ENCODE results near the gene ARMC12. TPM values are rescaled to one million over a fixed set of nuclear protein-coding genes. Genes with fewer than 3 reads are reported as not detected.

Gene ARMC12
- total and polyA plus RNA-seq, 2 of the 13 experiments (the other 11 are each of a cell fraction or from before 2014, with no cell fraction given), result 1.3 TPM; not detected in 1

DNA sequence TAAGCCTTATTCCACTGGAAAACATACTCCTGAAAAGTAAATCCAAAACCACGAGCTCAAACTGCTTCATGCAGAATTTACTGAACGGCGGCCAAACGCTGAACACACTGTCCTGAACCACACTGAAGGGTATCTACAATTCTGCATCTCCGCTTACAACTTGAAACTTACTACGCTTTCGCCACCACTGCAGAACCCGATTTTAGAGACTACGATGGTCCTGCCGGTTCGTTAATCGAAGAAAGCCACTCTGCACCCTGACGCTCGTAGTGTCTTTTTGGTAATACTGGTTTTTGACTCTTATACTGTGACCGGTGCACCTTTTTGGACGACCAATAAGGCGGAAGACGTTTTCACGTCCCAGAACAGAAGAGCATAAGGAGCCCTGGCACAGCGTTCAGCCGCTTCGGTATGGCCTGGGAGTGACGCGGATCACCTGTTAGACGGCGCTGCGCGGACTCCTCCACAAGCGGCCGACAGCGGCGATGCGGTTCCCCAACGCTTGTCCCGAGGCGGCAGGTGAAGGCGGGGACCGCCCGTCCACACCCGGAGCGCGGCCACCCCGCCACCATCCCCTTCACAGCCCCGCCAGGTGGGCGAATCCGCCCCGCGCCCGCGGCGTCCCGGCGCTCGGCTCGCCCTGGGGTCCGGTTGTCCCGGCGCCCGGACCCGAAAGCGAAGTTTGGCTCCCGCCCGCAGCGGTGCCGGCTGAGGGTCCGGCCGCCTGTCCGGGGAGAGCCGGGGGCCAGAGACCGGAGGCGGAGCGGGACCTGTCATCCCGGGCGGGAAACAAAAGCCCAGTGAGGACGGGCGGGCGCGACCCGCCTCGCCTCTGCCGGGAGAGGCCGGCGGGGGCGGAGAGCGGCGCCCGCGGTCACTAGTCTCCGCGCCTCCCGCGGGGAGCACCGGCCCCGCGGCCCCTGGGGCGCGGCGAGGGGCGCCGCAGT, 48.9 kb upstream of the ARMC12 start:
- Histone ChIP-seq H4K20me1 (ENCODE audit: insufficient read depth, low read length) (no peaks in the 10 kb centered on the region), H3K36me3 (replicated peaks in 1 of 2; ENCODE audit: control insufficient read depth in 1 of 2, insufficient read depth in 2 of 2, low read length in 2 of 2) (no peaks in the 10 kb centered on the region), H2AFZ (ENCODE audit: low read length) (peak overlapping the region; percentile 50), H3K9me3 (ENCODE audit: low read length) (no peaks in the 10 kb centered on the region), H3K4me2 (ENCODE audit: low read depth, low read length) (peak overlapping the region; percentile 87), H3K79me2 (ENCODE audit: insufficient read depth, low read length) (peaks cover 40% of the 10 kb centered on the region), H3K4me3 (replicated peaks in 1 of 3; ENCODE audit: insufficient read depth in 1 of 3, low read depth in 2 of 3, low read length in 3 of 3) (peak overlapping the region; percentile 63 to 96 (median 89)), H3K27ac (ENCODE audit: extremely low read length, insufficient read depth, low read length) (peak overlapping the region; percentile 71), H3K9ac (ENCODE audit: insufficient read depth, low read depth, low read length) (peak overlapping the region; percentile 90), H3K27me3 (ENCODE audit: control insufficient read depth in 1 of 2, insufficient read depth in 2 of 2, low read length in 2 of 2) (no peaks in the 10 kb centered on the region; a peak in 1 of 5 replicates), H3K4me1 (ENCODE audit: insufficient read depth, low read length) (peaks cover 29% of the 10 kb centered on the region)
- in situ Hi-C loops (cut with HindIII; ENCODE audit: extremely low pct_ligation_motif_present, low pct_unique_long_range_greater_than_20kb), result loop anchor here (5.0 kb wide), 1 partner anchor 39 kb away; no protein-coding TSS in a partner anchor
- intact Hi-C loops (cut with micrococcal nuclease; ENCODE audit: unreplicated experiment), result loop anchor here (2.0 kb wide), 1 partner anchor 49 kb away; the partner anchor contains the start of gene ARMC12
- POLR2A ChIA-PET, result interaction anchor here (0.7 to 0.8 kb wide), 2 partner anchors 34 to 86 kb away, joined by 4 to 6 read pairs; no protein-coding TSS in a partner anchor
- FAIRE-seq (no peak), ATAC-seq (peak; percentile 62), DNase-seq (ENCODE audit: low spot score) (no peak)
- CTCF ChIA-PET (ENCODE audit: low intra/inter-chr PET ratio, low total read pairs), result interaction anchor here (1.1 to 2.0 kb wide), 2 partner anchors 44 to 50 kb away, joined by 3 to 5 read pairs; no protein-coding TSS in a partner anchor
- no TSS peak for BruUV-seq (replicated peaks)
- WGBS (ENCODE audit: low lambda C conversion rate), result 2% methylated on average over 26 of the region's 100 CpGs
- no peak; the same call in 1 of the 2 replicates for TF ChIP-seq MXD3 (CRISPR knock-in tag; IDR thresholded peaks at IDR 0.05)
- TF ChIP-seq, protein P1, sequence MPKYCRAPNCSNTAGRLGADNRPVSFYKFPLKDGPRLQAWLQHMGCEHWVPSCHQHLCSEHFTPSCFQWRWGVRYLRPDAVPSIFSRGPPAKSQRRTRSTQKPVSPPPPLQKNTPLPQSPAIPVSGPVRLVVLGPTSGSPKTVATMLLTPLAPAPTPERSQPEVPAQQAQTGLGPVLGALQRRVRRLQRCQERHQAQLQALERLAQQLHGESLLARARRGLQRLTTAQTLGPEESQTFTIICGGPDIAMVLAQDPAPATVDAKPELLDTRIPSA (CRISPR knock-in tag; IDR thresholded peaks at IDR 0.05; ENCODE audit: borderline replicate concordance), result no peak
- TF ChIP-seq RNF2 (conservative IDR thresholded peaks at IDR 0.05; ENCODE audit: low read depth), result no peak
- TF ChIP-seq, protein P2, sequence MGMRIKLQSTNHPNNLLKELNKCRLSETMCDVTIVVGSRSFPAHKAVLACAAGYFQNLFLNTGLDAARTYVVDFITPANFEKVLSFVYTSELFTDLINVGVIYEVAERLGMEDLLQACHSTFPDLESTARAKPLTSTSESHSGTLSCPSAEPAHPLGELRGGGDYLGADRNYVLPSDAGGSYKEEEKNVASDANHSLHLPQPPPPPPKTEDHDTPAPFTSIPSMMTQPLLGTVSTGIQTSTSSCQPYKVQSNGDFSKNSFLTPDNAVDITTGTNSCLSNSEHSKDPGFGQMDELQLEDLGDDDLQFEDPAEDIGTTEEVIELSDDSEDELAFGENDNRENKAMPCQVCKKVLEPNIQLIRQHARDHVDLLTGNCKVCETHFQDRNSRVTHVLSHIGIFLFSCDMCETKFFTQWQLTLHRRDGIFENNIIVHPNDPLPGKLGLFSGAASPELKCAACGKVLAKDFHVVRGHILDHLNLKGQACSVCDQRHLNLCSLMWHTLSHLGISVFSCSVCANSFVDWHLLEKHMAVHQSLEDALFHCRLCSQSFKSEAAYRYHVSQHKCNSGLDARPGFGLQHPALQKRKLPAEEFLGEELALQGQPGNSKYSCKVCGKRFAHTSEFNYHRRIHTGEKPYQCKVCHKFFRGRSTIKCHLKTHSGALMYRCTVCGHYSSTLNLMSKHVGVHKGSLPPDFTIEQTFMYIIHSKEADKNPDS (CRISPR knock-in tag; IDR thresholded peaks at IDR 0.05), result no peak
- TF ChIP-seq HNRNPH1 (optimal IDR thresholded peaks at IDR 0.05; ENCODE audit: low read depth, low read length), result no peak
- TF ChIP-seq ZNF337 (CRISPR knock-in tag; IDR thresholded peaks at IDR 0.05; ENCODE audit: borderline replicate concordance, low read depth), result no peak
- no peak for TF ChIP-seq ZNF576 (CRISPR knock-in tag; IDR thresholded peaks at IDR 0.05)
- TF ChIP-seq NCOA2 (CRISPR knock-in tag; IDR thresholded peaks at IDR 0.05), result no peak
- no peak for TF ChIP-seq NR1H2 (CRISPR knock-in tag; IDR thresholded peaks at IDR 0.05; ENCODE audit: borderline replicate concordance, low read depth)
- no peak for TF ChIP-seq ZFYVE20 (CRISPR knock-in tag; IDR thresholded peaks at IDR 0.05; ENCODE audit: borderline replicate concordance, low read depth)
- TF ChIP-seq, protein P3, sequence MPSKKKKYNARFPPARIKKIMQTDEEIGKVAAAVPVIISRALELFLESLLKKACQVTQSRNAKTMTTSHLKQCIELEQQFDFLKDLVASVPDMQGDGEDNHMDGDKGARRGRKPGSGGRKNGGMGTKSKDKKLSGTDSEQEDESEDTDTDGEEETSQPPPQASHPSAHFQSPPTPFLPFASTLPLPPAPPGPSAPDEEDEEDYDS (CRISPR knock-in tag; IDR thresholded peaks at IDR 0.05), result no peak
- TF ChIP-seq HDAC2 (CRISPR knock-in tag; IDR thresholded peaks at IDR 0.05), result no peak
- TF ChIP-seq ZFY (CRISPR knock-in tag; IDR thresholded peaks at IDR 0.05), result no peak
- no peak for TF ChIP-seq PCBP2 (optimal IDR thresholded peaks at IDR 0.05; ENCODE audit: low read depth, low read length, poor library complexity, severe bottlenecking)
- TF ChIP-seq, protein P4, sequence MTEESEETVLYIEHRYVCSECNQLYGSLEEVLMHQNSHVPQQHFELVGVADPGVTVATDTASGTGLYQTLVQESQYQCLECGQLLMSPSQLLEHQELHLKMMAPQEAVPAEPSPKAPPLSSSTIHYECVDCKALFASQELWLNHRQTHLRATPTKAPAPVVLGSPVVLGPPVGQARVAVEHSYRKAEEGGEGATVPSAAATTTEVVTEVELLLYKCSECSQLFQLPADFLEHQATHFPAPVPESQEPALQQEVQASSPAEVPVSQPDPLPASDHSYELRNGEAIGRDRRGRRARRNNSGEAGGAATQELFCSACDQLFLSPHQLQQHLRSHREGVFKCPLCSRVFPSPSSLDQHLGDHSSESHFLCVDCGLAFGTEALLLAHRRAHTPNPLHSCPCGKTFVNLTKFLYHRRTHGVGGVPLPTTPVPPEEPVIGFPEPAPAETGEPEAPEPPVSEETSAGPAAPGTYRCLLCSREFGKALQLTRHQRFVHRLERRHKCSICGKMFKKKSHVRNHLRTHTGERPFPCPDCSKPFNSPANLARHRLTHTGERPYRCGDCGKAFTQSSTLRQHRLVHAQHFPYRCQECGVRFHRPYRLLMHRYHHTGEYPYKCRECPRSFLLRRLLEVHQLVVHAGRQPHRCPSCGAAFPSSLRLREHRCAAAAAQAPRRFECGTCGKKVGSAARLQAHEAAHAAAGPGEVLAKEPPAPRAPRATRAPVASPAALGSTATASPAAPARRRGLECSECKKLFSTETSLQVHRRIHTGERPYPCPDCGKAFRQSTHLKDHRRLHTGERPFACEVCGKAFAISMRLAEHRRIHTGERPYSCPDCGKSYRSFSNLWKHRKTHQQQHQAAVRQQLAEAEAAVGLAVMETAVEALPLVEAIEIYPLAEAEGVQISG (CRISPR knock-in tag; IDR thresholded peaks at IDR 0.05), result no peak; the same call in 1 of the 2 replicates

Data from HepG2 (cell line).